LNCaP clone FGC (cell line): ENCODE data around the gene RECQL.

Experiments
- DNase-seq: peaks from one replicate; pipeline ENCODE4 v3.0.0-alpha.2; 2011; ENCODE audit warnings: low read depth
- H3K4me3 ChIP-seq: 2 replicates; pipeline ENCODE4 v1.5.1; 2011; ENCODE audit warnings: mild to moderate bottlenecking, low read depth, low read length, control low read depth
- CTCF ChIP-seq: IDR thresholded peaks from 2 replicates; pipeline ENCODE4 v1.5.1; 2012; ENCODE audit warnings: mild to moderate bottlenecking; ENCODE audit not compliant: control insufficient read depth, insufficient read depth; ENCODE audit errors: extremely low read depth

RECQL gene

GRCh38 chr12:21459474-21459873, 42.0 kb downstream of the RECQL start:
- TF ChIP-seq CTCF: no peak
- no peak overlapping the region for H3K4me3 ChIP-seq
- no peak for DNase-seq

GRCh38 chr12:21456291-21456780, 45.1 kb downstream of the RECQL start:
- no peak for DNase-seq
- no peak for TF ChIP-seq CTCF
- H3K4me3 ChIP-seq: no peak overlapping the region

- no peak for TF ChIP-seq CTCF
- H3K4me3 ChIP-seq: no peak overlapping the region
- no peak for DNase-seq
These were observed 48.1 kb downstream of the RECQL start for GRCh38 chr12:21453312-21453852.

- no peak for DNase-seq
- H3K4me3 ChIP-seq: no peak overlapping the region
- TF ChIP-seq CTCF: peak; percentile 42
These were observed 49.9 kb downstream of the RECQL start for GRCh38 chr12:21451529-21451928.

- H3K4me3 ChIP-seq: no peak overlapping the region
- DNase-seq: peak; percentile 75
- no peak for TF ChIP-seq CTCF
These were observed 57.0 kb downstream of the RECQL start for GRCh38 chr12:21444193-21445146.

GRCh38 chr12:21439347-21439746, 62.1 kb downstream of the RECQL start:
- H3K4me3 ChIP-seq: no peak overlapping the region
- no peak for DNase-seq
- TF ChIP-seq CTCF: no peak
